ENCODE measurements around the gene FUT6.

Gene FUT6

GRCh38 chr19:5827891-5828660 is 11.4 kb downstream of the FUT6 start:
- DNase-seq = peak; percentile 84

- DNase-seq = no peak
Measured at GRCh38 chr19:5827342-5827890, 12.1 kb downstream of the FUT6 start.

DNA sequence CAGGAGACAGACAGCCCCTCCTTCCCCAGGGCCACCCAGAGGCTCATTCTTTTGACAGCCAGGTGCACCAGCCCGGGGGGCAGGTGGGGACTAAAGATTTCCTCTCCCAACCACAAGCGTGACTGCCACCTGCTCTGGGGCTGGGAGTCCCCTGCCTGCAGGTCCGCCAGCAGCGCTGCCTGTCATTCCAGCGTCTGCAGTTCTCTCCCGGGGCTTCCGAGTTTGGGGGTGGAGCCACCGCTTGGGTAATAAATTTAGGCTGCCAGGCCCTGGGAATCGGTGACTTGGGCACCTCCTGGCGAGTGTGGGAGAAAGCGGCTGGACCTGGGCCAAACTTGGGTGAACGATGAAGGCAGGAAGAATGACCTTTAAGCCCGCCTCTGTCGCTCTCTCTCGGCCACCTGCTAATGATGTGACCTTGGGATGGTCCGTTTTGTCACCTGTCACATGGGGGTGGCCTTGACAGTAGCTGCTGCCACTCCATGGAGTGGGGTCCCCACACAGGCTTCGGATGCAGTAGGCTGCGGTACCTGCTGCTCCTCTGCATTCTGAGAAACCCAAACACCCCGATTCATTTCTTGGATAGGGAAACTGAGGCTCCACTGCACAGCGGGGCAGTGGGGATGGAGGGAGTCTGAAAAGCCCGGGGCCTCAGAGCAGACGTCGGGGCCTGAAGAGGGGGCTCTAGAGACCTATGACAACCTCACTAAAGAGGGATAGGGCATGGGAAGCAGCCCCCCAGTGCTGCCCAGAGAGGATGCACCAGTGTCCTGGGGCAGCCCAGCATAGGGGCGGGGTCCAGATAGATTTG is 12.8 kb downstream of the FUT6 start:
- DNase-seq = peak; percentile 12

DNA sequence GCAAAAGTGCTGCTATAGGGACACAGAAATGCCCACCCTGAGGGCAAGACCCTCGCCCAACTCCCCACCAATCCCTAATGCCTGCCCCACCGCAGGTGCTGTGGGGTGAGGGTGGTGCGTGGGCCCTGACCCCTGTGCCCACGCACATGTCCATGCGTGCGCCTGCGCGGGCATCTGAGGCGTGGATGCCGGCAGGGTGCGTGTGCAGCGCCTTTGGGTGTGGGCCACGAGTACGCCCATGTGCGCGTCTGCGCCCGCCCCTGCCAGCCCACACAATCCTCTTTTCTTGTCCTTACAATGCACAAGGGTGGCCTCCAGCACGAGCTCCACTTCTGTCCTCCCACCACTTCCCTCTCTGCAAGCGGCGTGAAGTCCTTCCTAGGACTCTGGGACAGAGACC is 14.3 kb downstream of the FUT6 start:
- DNase-seq = no peak

DNA sequence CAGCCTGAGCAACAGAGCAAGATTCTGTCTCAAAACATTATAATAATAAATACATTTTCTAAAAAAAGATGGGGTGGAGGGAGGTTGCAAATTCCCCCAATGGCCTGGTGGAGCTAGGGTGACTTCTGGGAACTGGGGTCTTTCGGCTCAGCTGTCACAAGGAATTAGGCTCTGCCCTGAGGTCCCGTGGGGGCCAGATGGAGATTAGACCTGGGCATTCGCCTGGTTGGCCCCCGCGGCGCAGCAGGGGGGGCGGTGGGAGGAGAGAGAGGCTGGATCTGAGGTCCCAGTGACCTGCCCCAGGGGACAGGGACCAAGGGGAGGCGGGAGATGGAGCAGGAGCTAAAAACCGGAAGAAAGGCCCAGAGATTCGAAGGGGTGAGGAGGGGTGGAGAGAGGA is 14.8 kb downstream of the FUT6 start:
- no peak for DNase-seq

DNA sequence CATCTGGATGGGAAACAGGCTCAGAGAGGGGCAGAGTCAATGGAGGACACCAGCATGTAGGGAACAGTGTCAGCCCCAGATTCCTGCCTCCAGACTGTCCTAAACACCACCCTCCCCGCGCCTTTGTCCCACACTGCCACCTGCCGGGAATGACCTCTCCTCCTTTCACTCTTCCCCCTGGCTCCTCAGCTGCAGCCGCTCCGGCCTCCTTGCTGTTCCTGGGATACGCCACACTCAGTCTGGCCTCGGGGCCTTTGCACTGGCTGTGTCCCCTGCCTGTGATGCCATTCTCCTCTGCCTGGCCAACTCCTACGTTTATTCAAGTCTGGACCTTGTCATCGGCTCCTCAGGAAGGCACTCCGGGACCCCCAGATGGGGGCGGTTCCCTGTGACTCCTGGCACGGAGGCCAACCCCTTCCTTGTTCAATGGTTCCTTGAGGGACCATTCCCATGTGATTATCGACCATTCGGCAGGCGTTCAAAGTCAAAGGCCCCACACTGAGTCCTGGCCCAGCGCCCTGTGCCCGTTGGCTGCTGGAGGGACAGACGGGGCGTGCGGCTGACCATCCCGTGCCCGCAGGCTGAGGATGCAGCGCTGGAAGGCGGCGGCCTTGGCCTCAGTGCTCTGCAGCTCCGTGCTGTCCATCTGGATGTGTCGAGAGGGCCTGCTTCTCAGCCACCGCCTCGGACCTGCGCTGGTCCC is 15.8 kb downstream of the FUT6 start:
- DNase-seq = no peak

- DNase-seq = no peak
Measured at GRCh38 chr19:5822181-5822844, 17.2 kb downstream of the FUT6 start.

- DNase-seq = no peak
Measured at GRCh38 chr19:5821521-5822180, 17.9 kb downstream of the FUT6 start.

- DNase-seq = no peak
Measured at GRCh38 chr19:5820785-5821184, 18.7 kb downstream of the FUT6 start.

GRCh38 chr19:5818594-5818993 is 20.9 kb downstream of the FUT6 start:
- no peak for DNase-seq

DNA sequence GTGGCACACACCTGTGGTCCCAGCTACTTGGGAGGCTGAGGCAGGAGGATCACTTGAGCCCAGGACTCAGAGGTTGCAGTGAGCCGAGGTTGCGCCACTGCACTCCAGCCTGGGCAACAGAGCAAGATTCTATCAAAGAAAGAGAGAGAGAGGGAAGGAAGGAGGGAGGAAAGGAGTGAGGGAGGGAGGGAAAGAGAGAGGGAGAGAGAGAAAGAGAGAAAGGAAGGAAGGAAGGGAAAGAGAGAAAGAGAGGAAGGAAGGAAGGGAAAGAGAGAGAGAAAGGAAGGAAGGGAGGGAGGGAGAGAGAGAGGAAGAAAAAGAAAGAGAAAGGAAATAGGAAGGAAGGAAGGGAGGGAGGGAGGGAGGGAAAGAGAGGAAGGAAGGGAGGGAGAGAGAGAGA is 22.3 kb downstream of the FUT6 start:
- DNase-seq = no peak

- DNase-seq = no peak
Measured at GRCh38 chr19:5814852-5815246, 24.7 kb downstream of the FUT6 start.

- no peak for DNase-seq
Measured at GRCh38 chr19:5814123-5814851, 25.2 kb downstream of the FUT6 start.

GRCh38 chr19:5811117-5811516 is 28.4 kb downstream of the FUT6 start:
- no peak for DNase-seq

GRCh38 chr19:5809469-5809868 is 30.0 kb downstream of the FUT6 start:
- no peak for DNase-seq

DNA sequence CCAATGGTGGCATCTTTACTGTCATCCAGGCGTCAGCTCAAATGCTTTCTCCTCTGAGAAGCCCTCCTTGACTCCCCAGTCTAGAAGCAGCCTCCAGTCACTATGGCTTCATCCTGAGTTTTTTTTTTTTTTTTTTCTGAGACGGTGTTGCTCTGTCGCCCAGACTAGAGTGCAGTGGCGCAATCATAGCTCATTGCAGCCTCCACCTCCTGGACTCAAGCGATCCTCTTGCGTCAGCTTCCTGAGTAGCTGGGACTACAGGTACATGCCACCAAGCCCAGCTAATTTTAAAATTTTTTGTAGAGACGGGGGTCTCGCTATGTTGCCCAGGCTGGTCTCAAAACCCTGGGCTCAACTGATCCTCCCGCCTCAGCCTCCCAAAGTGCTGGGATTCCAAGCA is 30.4 kb downstream of the FUT6 start:
- DNase-seq = no peak

GRCh38 chr19:5808120-5808816 is 31.2 kb downstream of the FUT6 start:
- DNase-seq = no peak

DNA sequence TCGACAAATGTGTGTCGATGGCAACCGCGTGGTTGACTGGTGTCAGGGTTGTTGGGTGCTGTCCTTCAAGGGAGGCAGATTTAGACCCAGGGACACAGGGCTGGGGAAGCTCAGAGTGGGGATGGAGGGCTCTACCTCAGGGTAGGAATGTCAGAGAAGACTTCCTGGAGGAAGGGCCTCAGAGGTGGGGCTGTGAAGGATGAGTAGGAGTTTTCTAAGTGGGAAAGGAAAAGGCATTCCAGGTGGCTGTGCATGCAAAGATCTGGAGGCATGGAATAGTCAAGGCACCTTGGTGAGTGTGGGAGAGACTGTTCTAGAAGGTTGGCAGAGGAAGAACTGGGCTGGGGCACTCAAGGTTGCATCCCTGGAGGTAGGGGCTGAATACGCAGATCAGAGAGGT is 32.6 kb downstream of the FUT6 start:
- no peak for DNase-seq

DNA sequence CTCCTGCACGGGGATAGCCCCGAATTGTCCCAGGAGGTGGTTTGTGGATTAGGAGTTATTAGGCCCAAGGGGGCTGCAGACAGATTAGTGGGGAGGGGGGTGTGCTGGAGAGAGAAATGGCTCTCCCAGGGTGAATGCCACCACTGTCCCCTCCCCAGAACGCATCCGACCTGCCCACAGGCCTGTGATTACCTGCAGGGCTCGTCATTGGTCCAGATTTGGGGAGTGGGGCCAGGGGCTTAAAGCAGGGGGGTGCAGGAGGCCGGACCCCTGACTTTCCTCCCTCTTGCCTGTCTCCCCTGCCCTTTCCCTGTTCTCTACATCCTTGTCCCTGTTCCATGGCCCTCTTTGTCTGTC is 33.4 kb downstream of the FUT6 start:
- DNase-seq = no peak

GRCh38 chr19:5805462-5806132 is 33.9 kb downstream of the FUT6 start:
- DNase-seq = peak; percentile 25

Measured in NCI-H748 treated with DMSO at 0.1 percent for 48 hours (cell line).